Brain microvascular endothelial cell (primary cell): ENCODE data around the gene PCBP3.

Experiments
- DNase-seq: peaks from one replicate; pipeline ENCODE4 v3.0.0-alpha.2; 2020
- H3K27ac ChIP-seq: fragments of 250-450 bp; sonication (Bioruptor Pico); 2 replicates; pipeline ENCODE4 v1.5.1; 2020; ENCODE audit warnings: mild to moderate bottlenecking, moderate library complexity
- H3K27me3 ChIP-seq: fragments of 250-450 bp; sonication (Bioruptor Pico); replicated peaks from 2 replicates; pipeline ENCODE4 v1.5.1; 2020; ENCODE audit warnings: mild to moderate bottlenecking
- H3K36me3 ChIP-seq: fragments of 250-450 bp; sonication (Bioruptor Pico); replicated peaks from 2 replicates; pipeline ENCODE4 v1.5.1; 2020; ENCODE audit warnings: mild to moderate bottlenecking
- H3K4me3 ChIP-seq: 2 replicates; pipeline ENCODE4 v1.5.1; 2011; ENCODE audit warnings: low read depth, mild to moderate bottlenecking, control low read depth, low read length, moderate library complexity
- CTCF ChIP-seq: IDR thresholded peaks from 2 replicates; pipeline ENCODE4 v1.5.1; 2011; ENCODE audit warnings: low read depth, mild to moderate bottlenecking, moderate library complexity, low read length, control low read depth, inconsistent platforms; ENCODE audit errors: missing control alignments
- in situ Hi-C: cut with HindIII; loops from 2 replicates; pipeline ENCODE4 v1.10.0; 2017; ENCODE audit warnings: low sequenced_read_pairs, low pct_ligation_motif_present

The PCBP3 gene

GRCh38 chr21:45826676-45827301 lies 183.3 kb downstream of the PCBP3 start:
- H3K27me3 ChIP-seq: no peaks in the 10 kb centered on the region
- TF ChIP-seq CTCF: no peak
- no peak for DNase-seq
- H3K27ac ChIP-seq: no peak overlapping the region
- H3K36me3 ChIP-seq: no peaks in the 10 kb centered on the region
- H3K4me3 ChIP-seq: no peak overlapping the region
- in situ Hi-C loops: no loop called here

GRCh38 chr21:45827302-45827692 lies 183.8 kb downstream of the PCBP3 start:
- H3K4me3 ChIP-seq: no peak overlapping the region
- H3K27me3 ChIP-seq: no peaks in the 10 kb centered on the region
- no peak for DNase-seq
- no peak overlapping the region for H3K27ac ChIP-seq
- no peaks in the 10 kb centered on the region for H3K36me3 ChIP-seq
- TF ChIP-seq CTCF: no peak
- in situ Hi-C loops: no loop called here

GRCh38 chr21:45827881-45828579 lies 184.5 kb downstream of the PCBP3 start:
- H3K4me3 ChIP-seq: no peak overlapping the region
- H3K27me3 ChIP-seq: no peaks in the 10 kb centered on the region
- no peak for TF ChIP-seq CTCF
- H3K27ac ChIP-seq: no peak overlapping the region
- no peak for DNase-seq
- in situ Hi-C loops: no loop called here
- H3K36me3 ChIP-seq: no peaks in the 10 kb centered on the region

- TF ChIP-seq CTCF: no peak
- DNase-seq: no peak
- no peak overlapping the region for H3K4me3 ChIP-seq
- no peaks in the 10 kb centered on the region for H3K27me3 ChIP-seq
- in situ Hi-C loops: no loop called here
- H3K36me3 ChIP-seq: no peaks in the 10 kb centered on the region
- no peak overlapping the region for H3K27ac ChIP-seq
These were observed 185.3 kb downstream of the PCBP3 start for GRCh38 chr21:45828580-45829570.

- Histone ChIP-seq H3K27ac (no peak overlapping the region), H3K4me3 (no peak overlapping the region), H3K36me3 (no peaks in the 10 kb centered on the region), H3K27me3 (no peaks in the 10 kb centered on the region)
- no peak for DNase-seq
- in situ Hi-C loops: no loop called here
- TF ChIP-seq CTCF: no peak
These were observed 186.1 kb downstream of the PCBP3 start for GRCh38 chr21:45829668-45830067.
